ENCODE results near the gene ADGRG6.

DNA sequence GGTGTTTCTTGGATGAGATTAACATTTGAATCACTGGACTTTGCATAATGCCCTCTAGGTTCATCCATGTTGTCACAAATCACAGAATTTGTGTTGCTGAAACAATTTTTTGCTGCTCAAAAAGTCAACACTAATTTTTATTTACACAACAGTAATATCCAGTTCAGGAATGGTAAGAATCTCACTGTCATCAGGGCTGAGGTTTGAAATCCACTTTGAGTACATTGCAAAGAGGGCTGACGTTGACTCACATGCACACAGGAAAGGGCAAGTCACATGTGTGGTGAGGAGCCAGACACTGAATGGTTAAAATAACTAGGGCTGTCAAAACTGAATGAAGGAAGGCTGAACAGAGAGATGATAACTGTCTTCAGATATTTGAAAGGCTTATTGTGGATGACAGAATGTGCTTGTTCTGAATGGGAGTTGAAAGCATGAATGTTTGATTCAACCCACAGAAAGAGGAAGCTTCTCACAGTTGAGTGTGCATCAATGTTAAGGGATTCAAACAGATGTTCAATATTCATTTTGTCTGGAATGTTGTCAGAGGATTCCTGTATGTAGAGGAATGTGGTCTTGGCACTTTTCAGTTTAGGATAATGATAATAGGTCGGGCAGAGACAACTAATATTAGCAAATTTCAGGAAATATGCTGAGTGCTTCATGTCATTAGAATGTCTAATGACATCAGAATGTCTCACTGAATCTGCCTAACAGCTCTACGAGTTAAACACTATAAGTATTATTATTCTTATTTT is 3.6 kb upstream of the ADGRG6 start:
- TF ChIP-seq, protein P1, sequence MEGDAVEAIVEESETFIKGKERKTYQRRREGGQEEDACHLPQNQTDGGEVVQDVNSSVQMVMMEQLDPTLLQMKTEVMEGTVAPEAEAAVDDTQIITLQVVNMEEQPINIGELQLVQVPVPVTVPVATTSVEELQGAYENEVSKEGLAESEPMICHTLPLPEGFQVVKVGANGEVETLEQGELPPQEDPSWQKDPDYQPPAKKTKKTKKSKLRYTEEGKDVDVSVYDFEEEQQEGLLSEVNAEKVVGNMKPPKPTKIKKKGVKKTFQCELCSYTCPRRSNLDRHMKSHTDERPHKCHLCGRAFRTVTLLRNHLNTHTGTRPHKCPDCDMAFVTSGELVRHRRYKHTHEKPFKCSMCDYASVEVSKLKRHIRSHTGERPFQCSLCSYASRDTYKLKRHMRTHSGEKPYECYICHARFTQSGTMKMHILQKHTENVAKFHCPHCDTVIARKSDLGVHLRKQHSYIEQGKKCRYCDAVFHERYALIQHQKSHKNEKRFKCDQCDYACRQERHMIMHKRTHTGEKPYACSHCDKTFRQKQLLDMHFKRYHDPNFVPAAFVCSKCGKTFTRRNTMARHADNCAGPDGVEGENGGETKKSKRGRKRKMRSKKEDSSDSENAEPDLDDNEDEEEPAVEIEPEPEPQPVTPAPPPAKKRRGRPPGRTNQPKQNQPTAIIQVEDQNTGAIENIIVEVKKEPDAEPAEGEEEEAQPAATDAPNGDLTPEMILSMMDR (conservative IDR thresholded peaks at IDR 0.05 in 1 of 2, IDR thresholded peaks at IDR 0.05 in 1 of 2; ENCODE audit: extremely low read depth in 1 of 2, insufficient read depth in 1 of 2, low read depth in 1 of 2, low read length in 2 of 2) = no peak
- no peak for TF ChIP-seq EZH2 (IDR thresholded peaks at IDR 0.05; ENCODE audit: borderline replicate concordance, low read length)
